Left renal cortex interstitium (tissue), 4 donors: ENCODE measurements around the gene VAMP2. TPM values are rescaled to one million over a fixed set of nuclear protein-coding genes. Genes with fewer than 3 reads are reported as not detected.

Experiments used
- DNase-seq, 4 donors: peaks; one replicate each; pipeline ENCODE4 v3.0.0-alpha.2; 2013; ENCODE audit warnings: low read depth in 4 of 4, low spot score in 2 of 4, missing footprints in 1 of 4
- polyA plus RNA-seq, 4 donors: library from polyadenylated mRNA; unstranded; fragments of 120-200 nt; gene quantifications; one replicate each; pipeline ENCODE4 v1.2.1, GENCODE V29; 2013; ENCODE audit not compliant: insufficient read length in 4 of 4

Gene VAMP2
- polyA plus RNA-seq, 4 donors = 107 to 139 (median 124) TPM

GRCh38 chr17:8146381-8147140 lies 16.2 kb downstream of the VAMP2 start:
- DNase-seq = no peak

- no peak for DNase-seq
Measured at GRCh38 chr17:8145811-8146210, 16.9 kb downstream of the VAMP2 start.

DNA sequence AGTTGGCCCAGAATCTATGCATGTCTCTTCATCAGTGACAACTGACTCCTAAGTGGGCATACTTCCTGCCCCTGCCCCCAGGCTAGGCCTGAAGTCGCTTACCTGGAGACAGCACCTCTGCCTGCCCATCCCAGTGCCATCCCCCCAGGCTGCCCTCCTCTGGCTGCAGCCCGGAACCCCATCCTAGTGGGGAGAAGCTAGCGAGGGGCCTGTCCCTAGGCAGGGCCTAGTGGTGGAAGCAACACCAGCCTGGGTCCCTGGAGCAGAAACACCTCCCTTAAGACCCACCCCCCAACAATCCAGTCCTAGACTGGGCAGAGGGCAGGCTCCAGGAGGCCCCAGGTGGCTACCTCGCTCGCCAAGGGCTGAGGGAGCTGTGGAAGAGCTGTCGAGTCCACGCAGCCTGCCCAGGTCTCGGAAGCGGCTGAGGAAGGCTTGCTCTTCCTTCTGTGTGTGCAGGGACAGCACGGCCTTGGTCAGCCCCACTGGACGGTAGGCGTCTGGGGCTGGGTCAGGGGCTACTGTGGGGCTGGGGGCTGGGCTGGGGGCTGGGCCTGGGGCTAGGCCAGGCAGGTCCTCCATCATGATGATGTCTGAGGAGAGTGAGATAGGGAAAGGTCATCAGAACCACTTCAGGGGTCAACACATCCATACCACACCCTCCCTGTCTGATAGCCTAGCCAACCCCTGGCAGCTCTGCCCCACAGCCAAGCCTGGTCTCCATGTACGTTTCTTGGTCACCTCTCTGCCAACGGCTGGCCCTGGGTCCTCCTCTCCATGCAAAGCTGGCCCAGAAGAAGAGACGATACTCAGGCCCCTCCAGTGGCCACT lies 18.1 kb downstream of the VAMP2 start:
- no peak for DNase-seq

- DNase-seq = no peak
Measured at GRCh38 chr17:8143581-8144400, 19.0 kb downstream of the VAMP2 start.

DNA sequence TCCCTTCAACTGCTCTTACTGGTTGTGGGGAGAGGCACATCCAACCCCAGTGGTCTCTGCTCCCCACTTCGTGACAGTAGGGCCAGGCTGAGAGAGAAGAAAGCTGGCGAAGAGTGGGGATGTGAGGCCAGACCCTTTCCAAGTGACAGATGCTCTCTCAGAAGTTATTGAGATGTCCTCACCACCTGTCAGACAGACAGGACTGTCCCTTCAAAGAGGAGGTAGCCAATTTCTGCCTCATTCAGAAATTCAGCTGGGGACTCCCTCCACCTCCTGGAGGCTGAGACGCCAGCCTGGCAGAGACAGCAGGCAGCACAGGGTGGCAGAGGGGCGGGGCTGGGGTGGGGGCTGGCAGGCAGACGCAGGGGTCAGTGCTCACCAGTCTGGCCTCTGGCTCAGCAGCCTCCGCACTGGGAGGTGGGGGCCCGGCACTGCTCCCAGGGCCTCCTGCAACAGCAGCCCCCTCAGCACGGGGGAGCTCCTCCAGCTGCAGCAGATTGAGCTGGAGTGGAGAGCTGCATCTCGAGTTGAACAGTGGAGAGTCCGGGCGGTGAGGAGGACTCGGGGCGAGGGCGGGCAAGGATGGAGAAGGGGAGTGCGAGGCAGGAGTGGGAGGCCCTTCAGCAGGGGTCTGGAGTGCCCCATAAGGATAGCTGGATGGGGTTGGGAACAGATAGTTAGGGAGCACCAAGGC lies 19.7 kb downstream of the VAMP2 start:
- no peak for DNase-seq

GRCh38 chr17:8142158-8142886 lies 20.4 kb downstream of the VAMP2 start:
- DNase-seq = no peak

DNA sequence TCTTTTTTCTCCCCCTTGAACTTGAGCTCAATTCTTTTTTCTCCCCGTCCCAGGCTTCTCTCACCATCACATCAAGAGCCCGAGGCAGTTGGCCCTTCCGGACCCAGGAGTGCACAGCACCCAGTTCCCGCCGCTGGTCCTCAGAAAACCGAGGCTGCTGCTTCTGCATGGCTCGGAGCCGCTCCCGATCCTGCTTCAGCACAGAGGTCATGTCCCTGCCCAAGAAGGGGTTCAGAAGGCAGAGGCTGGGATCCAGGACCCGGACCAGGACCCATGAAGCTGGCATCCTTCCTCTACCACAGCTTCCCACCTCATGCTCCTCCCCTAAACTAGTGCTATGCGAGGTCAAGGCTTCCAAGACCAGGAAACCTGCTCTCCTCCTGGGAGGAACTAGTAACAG lies 21.0 kb downstream of the VAMP2 start:
- no peak for DNase-seq

DNA sequence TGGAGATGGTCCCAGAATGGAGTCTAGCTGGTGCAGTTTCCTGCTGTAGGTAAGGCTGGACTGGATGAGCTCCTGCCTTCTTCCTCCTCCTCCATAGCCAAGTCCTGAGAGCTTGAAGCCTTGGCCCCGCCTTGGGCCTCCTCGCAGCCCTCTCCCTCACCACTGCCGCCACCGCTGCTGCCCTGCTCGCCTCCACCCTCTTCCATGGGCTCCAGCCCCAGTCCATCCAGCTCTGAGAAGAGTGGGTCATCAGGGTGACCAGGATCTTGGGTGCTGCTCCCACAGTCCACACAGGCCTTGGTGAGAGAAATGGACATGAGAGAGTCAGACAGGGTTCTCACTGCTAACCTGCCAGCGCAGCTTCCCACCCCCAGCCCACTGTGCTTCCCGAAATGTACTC lies 21.7 kb downstream of the VAMP2 start:
- no peak for DNase-seq

DNA sequence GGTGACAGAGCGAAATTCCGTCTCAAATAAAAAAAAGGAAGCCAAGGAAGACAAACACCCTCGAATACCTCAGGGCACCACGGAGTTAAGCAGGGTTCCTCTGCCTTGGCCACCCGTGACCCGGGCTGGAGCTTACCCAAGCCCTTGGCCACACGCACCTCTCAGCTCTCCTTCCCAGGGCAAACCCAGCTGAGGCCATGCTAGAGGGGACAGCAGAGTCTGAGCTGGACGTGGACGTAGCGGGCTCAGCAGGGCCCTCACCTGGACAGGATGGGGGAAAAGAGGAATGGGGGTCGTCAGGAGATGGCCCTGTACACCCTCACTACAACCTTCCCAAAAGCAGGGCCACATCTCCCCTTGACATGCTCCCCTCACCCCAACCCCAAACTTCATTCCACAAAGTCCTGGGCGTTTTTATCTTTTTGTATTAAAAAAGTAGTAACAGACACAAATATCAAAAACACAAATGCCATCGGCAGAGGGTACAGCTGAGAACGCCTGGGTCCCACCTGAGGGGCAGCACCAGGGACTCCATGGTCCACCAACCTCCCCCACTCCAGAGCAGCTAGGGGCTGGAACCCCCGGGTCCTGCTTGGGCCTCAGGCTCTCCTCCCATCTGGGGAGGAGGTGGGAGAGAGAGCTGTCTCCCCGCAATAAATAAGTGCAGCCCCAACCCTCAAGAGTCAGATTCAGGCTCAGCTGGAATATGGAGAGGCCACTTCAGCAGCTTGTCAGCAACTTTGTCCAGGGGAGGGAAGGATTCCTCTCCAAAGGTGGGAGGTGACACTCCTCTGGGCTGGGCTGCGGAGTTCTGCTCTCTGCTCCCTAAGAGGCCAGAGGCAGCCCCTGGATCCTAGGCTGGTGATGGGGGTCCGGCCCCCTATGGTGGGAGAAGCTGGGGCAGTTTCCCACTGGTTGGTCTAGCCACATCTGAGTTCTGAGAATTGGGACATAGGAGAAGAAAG lies 22.4 kb downstream of the VAMP2 start:
- DNase-seq = no peak

- DNase-seq = peak in 3 of 4 donors; percentile 95 to 97 (median 96)
Measured at GRCh38 chr17:8138672-8139371, 23.9 kb downstream of the VAMP2 start.

- DNase-seq = no peak
Measured at GRCh38 chr17:8138374-8138671, 24.4 kb downstream of the VAMP2 start.

GRCh38 chr17:8137645-8138373 lies 24.9 kb downstream of the VAMP2 start:
- DNase-seq = no peak

DNA sequence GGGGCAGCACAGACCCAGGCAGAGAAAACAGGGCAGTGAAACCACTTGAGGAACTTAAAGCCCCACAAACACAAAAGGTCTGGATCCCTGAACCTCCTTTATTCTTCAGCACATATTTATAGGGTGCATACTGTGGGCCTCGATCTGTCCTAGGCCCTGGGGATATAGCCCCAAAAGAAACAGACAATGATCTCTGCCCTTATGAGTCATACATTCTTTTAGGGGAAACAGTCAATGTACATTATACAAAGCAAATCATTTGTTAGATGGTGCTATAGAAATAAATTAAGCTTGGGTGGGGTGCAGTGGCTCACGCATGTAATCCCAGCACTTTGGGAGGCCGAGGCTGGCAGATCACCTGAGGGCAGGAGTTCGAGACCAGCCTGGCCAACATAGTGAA lies 28.8 kb downstream of the VAMP2 start:
- DNase-seq = no peak

DNA sequence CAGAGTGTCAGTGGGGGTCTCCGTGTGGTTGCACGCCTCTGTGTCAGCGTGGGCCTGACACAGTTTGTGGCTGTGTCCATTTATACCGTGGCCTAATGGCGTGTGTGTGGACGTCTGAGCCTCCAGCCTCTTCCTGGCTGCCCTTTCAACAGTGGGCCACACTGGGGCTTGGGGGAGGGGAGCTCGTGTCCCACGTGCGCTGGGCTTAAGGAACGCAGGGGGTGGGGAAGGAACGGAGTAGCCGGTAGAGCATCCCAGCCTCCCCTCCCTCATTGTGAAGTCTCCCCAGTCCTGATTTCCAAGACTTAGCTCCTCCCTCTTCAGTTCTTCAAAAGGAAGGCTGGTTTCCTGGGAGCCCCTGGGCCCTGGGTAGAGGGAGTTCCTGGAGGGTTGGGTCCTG lies 29.3 kb downstream of the VAMP2 start:
- DNase-seq = no peak

- no peak for DNase-seq
Measured at GRCh38 chr17:8131844-8132441, 30.8 kb downstream of the VAMP2 start.

- DNase-seq = no peak
Measured at GRCh38 chr17:8128125-8128784, 34.5 kb downstream of the VAMP2 start.
